PC-9 (cell line): ENCODE measurements around the gene TEFM. TPM values are rescaled to one million over a fixed set of nuclear protein-coding genes. Genes with fewer than 3 reads are reported as not detected.

Experiments
- BruUV-seq: library from RNA; stranded (reverse); fragments of 400-500 nt; replicated peaks from 2 replicates; lab custom pipeline; 2021; lab: Mats Ljungman, UMichigan
- CTCF ChIA-PET: fragments of 300-600 bp; sonication (Branson Sonifier 250); formaldehyde crosslinking; loops from one replicate; lab custom pipeline; 2022; ENCODE audit warnings: antibody characterized with exemption; lab: Charles Lee
- POLR2A ChIA-PET: fragments of 300-600 bp; sonication (Branson Sonifier 250); formaldehyde crosslinking; loops from one replicate; lab custom pipeline; 2022; ENCODE audit warnings: antibody characterized with exemption; ENCODE audit not compliant: unreplicated experiment; lab: Charles Lee
- DNase-seq, 2 experiments: peaks; one replicate each; pipeline versions ENCODE4 v3.0.0 to v3.0.0-alpha.2; 2015 to 2022; ENCODE audit warnings: mixed read lengths in 1 of 2
- H2AFZ ChIP-seq: fragments of 200-600 bp; sonication (generic); 2 replicates; pipeline ENCODE4 v1.8.1; 2017; ENCODE audit warnings: antibody characterized with exemption
- H3F3A ChIP-seq: fragments of 200-600 bp; sonication (generic); 2 replicates; pipeline ENCODE4 v1.8.1; 2017; ENCODE audit warnings: antibody characterized with exemption, mild to moderate bottlenecking, low read depth; ENCODE audit not compliant: insufficient read depth
- H3K27ac ChIP-seq: fragments of 200-600 bp; sonication (generic); 2 replicates; pipeline ENCODE4 v1.6.1; 2016; ENCODE audit warnings: mixed run types
- H3K27me3 ChIP-seq: fragments of 200-600 bp; sonication (generic); 2 replicates; pipeline ENCODE4 v1.6.1; 2016; ENCODE audit warnings: low read depth, mixed run types; ENCODE audit not compliant: insufficient read depth
- H3K36me3 ChIP-seq: fragments of 200-600 bp; sonication (generic); 2 replicates; pipeline ENCODE4 v1.6.1; 2016; ENCODE audit warnings: low read depth, mixed run types
- H3K4me1 ChIP-seq: fragments of 200-600 bp; sonication (generic); replicated peaks from 2 replicates; pipeline ENCODE4 v1.6.1; 2016; ENCODE audit warnings: mixed run types; ENCODE audit not compliant: insufficient read depth
- H3K4me2 ChIP-seq: fragments of 200-600 bp; sonication (generic); 2 replicates; pipeline ENCODE4 v1.6.1; 2017; ENCODE audit warnings: mixed run types
- H3K4me3 ChIP-seq: fragments of 200-600 bp; sonication (generic); 2 replicates; pipeline ENCODE4 v1.6.1; 2016; ENCODE audit warnings: mixed run types
- H3K79me2 ChIP-seq: fragments of 200-600 bp; sonication (generic); 2 replicates; pipeline ENCODE4 v1.6.1; 2017; ENCODE audit warnings: low read depth, mixed run types
- H3K9me2 ChIP-seq: fragments of 200-600 bp; sonication (generic); 2 replicates; pipeline ENCODE4 v1.8.1; 2017; ENCODE audit warnings: mild to moderate bottlenecking; ENCODE audit not compliant: insufficient read depth
- H3K9me3 ChIP-seq: fragments of 200-600 bp; sonication (generic); 2 replicates; pipeline ENCODE4 v1.8.1; 2016; ENCODE audit warnings: low read depth; ENCODE audit not compliant: insufficient read depth
- H4K20me1 ChIP-seq: fragments of 200-600 bp; sonication (generic); 2 replicates; pipeline ENCODE4 v1.8.1; 2017; ENCODE audit not compliant: insufficient read depth
- EZH2 ChIP-seq: fragments of 200-600 bp; sonication (generic); IDR thresholded peaks from 2 replicates; pipeline ENCODE4 v1.8.0; 2017; ENCODE audit warnings: antibody characterized with exemption, low read depth
- intact Hi-C: fragments of 100-400 bp; cut with micrococcal nuclease; formaldehyde crosslinking; loops from one replicate; pipeline ENCODE4 v1.10.0; 2022; ENCODE audit not compliant: unreplicated experiment
- total RNA-seq: library from RNA; stranded (reverse); gene quantifications from 2 replicates; pipeline ENCODE4 v1.2.3, GENCODE V29; 2021
- TF ChIP-seq, protein P1 (sequence below): fragments of 200-600 bp; sonication (generic); conservative IDR thresholded peaks from 2 replicates; pipeline ENCODE4 v1.6.1; 2017; ENCODE audit warnings: mixed run types, antibody characterized with exemption, mild to moderate bottlenecking, moderate library complexity

The TEFM gene
- total RNA-seq, 1 experiment from 2014 or later, result 14.8 TPM

DNA sequence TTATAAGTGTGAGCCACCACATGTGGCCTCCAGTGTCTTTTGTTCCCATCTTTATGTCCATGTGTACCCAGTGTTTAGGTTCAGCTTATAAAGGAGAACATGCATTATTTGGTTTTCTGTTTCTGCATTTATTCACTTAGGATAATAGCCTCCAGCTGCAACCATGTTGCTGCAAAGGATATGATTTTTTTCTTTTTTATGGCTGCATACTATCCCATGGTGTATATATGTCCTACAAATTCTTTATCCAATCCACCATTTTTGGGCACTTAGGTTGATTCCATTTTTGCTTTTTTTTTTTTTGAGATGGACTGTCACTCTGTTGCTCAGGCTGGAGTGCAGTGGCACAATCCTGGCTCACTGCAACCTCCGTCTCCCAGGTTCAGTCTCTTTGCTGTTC, 41.4 kb downstream of the TEFM start:
- no peak for TF ChIP-seq EZH2
- TF ChIP-seq, protein P1, sequence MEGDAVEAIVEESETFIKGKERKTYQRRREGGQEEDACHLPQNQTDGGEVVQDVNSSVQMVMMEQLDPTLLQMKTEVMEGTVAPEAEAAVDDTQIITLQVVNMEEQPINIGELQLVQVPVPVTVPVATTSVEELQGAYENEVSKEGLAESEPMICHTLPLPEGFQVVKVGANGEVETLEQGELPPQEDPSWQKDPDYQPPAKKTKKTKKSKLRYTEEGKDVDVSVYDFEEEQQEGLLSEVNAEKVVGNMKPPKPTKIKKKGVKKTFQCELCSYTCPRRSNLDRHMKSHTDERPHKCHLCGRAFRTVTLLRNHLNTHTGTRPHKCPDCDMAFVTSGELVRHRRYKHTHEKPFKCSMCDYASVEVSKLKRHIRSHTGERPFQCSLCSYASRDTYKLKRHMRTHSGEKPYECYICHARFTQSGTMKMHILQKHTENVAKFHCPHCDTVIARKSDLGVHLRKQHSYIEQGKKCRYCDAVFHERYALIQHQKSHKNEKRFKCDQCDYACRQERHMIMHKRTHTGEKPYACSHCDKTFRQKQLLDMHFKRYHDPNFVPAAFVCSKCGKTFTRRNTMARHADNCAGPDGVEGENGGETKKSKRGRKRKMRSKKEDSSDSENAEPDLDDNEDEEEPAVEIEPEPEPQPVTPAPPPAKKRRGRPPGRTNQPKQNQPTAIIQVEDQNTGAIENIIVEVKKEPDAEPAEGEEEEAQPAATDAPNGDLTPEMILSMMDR, result no peak
- CTCF ChIA-PET, result no interaction called here
- no TSS peak for BruUV-seq

GRCh38 chr17:30858556-30859250, 47.3 kb downstream of the TEFM start:
- BruUV-seq, result no TSS peak
- intact Hi-C loops, result no loop called here

More for the DNA sequence above, 41.4 kb downstream of the TEFM start:
- no peak for DNase-seq
- Histone ChIP-seq H3F3A (no peaks in the 10 kb centered on the region), H3K36me3 (peaks cover 4% of the 10 kb centered on the region), H3K27ac (no peak overlapping the region), H3K9me3 (no peaks in the 10 kb centered on the region), H3K4me3 (no peak overlapping the region), H4K20me1 (no peaks in the 10 kb centered on the region), H2AFZ (no peak overlapping the region), H3K9me2 (no peaks in the 10 kb centered on the region), H3K4me1 (no peaks in the 10 kb centered on the region), H3K27me3 (no peaks in the 10 kb centered on the region), H3K4me2 (no peak overlapping the region), H3K79me2 (no peaks in the 10 kb centered on the region)
- POLR2A ChIA-PET, result no interaction called here
- intact Hi-C loops, result no loop called here

DNA sequence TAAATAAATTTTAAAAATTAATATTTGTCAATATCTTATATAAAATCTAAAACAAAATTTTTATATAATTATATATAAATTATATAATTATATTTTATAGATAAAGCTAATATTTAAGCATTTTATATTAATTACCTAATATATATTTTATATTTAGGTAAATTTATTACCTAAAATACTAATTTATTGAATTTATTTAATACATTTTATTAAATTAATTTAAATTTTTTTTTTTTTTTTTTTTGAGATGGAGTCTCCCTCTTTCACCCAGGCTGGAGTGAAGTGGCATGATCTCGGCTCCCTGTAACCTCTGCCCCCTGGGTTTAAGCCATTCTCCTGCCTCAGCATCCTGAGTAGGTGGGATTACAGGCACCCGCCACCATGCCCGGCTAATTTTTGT, 51.9 kb downstream of the TEFM start:
- Histone ChIP-seq H3K4me3 (no peak overlapping the region), H3K4me2 (no peak overlapping the region), H3K9me2 (no peaks in the 10 kb centered on the region), H3K79me2 (no peaks in the 10 kb centered on the region), H3K9me3 (no peaks in the 10 kb centered on the region), H4K20me1 (peaks cover 3% of the 10 kb centered on the region; the same call in 1 of the 2 replicates), H3K36me3 (peaks cover 13% of the 10 kb centered on the region), H3K27ac (no peak overlapping the region), H3K27me3 (no peaks in the 10 kb centered on the region), H2AFZ (no peak overlapping the region), H3K4me1 (no peaks in the 10 kb centered on the region), H3F3A (peaks cover 3% of the 10 kb centered on the region; the same call in 1 of the 2 replicates)
- ChIA-PET CTCF (interaction anchor here (0.6 kb wide), 1 partner anchor 463 kb away, joined by 3 read pairs; no protein-coding TSS in a partner anchor), POLR2A (interaction anchor here (0.6 kb wide), 1 partner anchor 725 kb away, joined by 15 read pairs; no protein-coding TSS in a partner anchor)
- no peak for TF ChIP-seq EZH2
- TF ChIP-seq, protein P1, result no peak
- DNase-seq, result no peak
- no TSS peak for BruUV-seq
- intact Hi-C loops, result no loop called here

More at GRCh38 chr17:30858556-30859250, 47.3 kb downstream of the TEFM start:
- ChIA-PET CTCF (interaction anchor here (0.6 kb wide), 1 partner anchor 1150 kb away, joined by 9 read pairs; no protein-coding TSS in a partner anchor), POLR2A (no interaction called here)
- H3K4me3 ChIP-seq, result no peak overlapping the region
- peaks cover 10% of the 10 kb centered on the region; the same call in 1 of the 2 replicates for H3K36me3 ChIP-seq
- H3K79me2 ChIP-seq, result no peaks in the 10 kb centered on the region
- no peaks in the 10 kb centered on the region for H3K9me2 ChIP-seq
- no peak overlapping the region for H2AFZ ChIP-seq
- peaks cover 3% of the 10 kb centered on the region; the same call in 1 of the 2 replicates for H4K20me1 ChIP-seq
- peaks cover 3% of the 10 kb centered on the region; the same call in 1 of the 2 replicates for H3F3A ChIP-seq
- DNase-seq, result peak in 1 of 2 experiments; percentile 5
- H3K27ac ChIP-seq, result no peak overlapping the region
- H3K27me3 ChIP-seq, result no peaks in the 10 kb centered on the region
- H3K4me2 ChIP-seq, result no peak overlapping the region
- no peaks in the 10 kb centered on the region for H3K9me3 ChIP-seq
- H3K4me1 ChIP-seq, result no peaks in the 10 kb centered on the region
- TF ChIP-seq, protein P1, result no peak
- TF ChIP-seq EZH2, result no peak

Other genes starting within 250 kb of the TEFM start
- gene CRLF3, start 81.5 kb downstream of the TEFM start, total RNA-seq, result 12.9 and 14.1 TPM in 2 replicates
- gene ATAD5, start 74.3 kb downstream of the TEFM start, total RNA-seq, result 12.5 and 14.1 TPM in 2 replicates
- 0.76 and 1.4 TPM in 2 replicates for gene ADAP2, start 15.7 kb upstream of the TEFM start, total RNA-seq
- 22.9 and 23.4 TPM in 2 replicates for gene RNF135, start 64.8 kb upstream of the TEFM start, total RNA-seq
- 61.0 and 64.0 TPM in 2 replicates for gene NF1, start 188.7 kb upstream of the TEFM start, total RNA-seq